GM21723 (cell line): ENCODE data around the gene MPRIP.
"Not testable (repeated sequence)": the region's sequence is repeated elsewhere in the genome, so short reads cannot be mapped to it uniquely, and the experiment has no call there.

Experiments used
- ATAC-seq: cut with Tn5 transposase; IDR thresholded peaks from one replicate; pipeline ENCODE4 v1.9.1; 2021; ENCODE audit warnings: mild to moderate bottlenecking, moderate library complexity; ENCODE audit not compliant: unreplicated experiment

Gene MPRIP

DNA sequence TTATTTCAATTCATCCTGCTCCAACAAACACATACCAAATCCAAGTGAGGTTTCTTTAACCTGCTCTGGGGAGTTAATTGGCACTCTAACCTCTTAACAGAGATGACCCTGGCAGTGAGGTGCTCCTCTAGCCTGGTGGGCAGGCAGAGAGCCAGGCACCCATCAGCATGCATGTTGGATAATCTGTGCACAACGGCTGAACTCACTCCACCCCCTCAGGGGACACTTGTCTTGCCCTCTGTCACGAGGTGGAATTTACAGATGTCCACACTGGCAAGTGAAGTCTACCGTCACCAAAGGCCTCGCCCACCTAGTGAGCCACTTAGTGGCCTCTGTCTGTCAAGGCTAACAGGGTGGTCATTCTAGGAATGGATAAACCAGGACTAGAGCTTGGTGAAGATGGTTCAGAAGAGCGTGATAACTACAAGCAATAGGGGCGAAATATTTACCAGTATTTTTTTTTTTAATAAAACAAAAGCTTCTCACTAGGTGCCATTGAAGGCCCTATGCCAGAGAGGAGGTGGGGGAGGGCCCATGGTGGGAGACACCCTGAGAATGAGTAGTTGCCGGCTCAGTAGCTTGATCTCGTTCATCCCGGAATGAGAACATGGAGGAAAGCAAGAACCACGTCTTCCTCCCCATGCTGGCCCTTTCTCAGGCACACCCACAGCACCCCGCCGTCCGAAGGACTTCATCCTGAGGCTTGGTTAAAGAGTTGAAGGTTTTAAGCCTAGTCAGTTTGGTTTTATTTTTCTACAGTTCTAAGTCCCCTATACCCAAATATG is 138.7 kb downstream of the MPRIP start:
- no peak for ATAC-seq

DNA sequence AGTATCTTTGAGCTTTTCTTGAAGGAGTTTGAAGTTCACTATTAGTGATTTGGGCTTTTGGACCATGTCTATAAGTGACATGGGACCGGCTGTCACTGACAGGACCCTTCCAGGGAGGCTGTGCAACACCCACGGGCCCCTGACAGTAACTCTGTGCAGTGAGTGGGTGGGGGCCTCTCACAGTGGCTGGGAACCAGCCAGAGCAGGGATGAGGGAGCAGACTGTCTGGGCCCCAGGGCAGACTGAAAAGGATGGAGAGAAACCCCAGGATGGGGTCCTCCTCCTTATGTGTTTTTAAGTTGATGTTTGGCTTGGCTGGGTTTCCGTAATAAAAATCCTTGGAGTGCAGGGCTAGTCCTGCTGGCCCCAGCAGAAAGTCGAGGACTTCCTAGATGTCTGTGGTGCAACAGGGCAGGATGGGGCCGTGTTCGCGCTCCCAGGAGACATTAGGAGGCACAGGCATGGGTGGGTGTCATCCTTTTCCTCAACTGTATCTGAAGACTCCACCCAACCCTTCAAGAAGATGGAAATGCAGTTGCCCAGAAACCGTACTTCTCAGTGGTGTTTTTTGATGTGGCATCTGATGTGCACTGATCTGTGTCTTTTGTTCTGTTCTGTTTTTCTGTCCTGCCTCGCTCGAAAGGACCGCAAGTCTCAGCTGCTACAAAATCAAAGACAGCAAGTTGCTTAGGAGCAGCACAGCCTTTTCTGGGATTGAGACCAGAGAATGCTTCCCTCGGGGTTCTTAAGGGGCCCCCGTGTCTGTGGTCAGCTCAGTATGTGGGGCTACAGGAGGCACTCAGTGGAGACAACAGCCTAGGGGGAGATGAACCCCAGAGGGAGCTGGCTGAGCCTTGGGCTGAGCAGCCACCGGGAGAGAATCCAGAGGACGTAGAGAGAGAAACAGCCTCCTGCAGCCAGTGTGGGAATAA is 139.7 kb downstream of the MPRIP start:
- ATAC-seq = peak; percentile 37

DNA sequence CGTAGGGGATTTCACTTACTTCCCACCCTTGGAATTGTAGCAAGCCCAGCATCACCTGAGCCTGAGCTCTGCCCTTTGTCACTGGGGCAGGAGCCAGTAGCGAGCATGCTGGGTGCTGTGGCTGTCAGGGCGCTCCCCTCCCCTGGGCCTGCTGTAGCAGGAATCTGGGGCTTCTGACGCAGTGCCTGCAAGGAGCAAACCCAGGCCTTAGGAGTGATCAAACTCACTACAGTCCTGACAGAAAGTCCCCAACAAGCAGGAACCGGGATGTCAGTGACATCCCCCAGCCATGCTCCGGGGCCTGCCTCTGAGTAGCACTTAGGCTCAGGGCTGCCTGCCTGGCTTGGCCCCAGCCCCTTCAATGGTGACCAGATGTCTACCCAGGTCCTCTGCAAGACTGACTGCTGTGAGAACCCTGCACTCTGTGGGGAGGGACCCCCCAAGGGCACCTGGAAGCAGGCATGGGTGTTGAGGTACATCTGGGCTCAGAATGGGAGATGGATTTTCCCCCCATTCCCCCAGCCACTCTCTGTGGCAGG is 140.4 kb downstream of the MPRIP start:
- no peak for ATAC-seq

DNA sequence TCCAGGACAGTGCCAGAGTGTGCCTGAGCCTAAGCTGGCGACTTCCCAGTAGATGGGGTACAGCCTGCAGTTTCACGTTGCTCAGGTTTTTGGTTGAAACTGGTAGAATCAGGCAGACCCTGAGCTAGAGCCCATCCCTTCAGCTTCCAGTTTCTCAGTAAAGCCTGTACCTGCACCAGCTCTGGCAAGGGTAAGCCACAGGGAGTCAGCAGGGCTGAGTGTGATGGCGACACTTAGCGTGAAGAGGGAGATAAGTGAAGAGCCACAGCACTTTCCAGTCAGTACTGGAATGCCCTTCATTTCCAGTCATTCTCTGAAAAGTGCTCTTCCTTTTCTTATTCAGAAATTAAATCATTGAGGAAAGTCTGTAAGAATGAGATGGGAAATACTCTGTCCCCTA is 141.5 kb downstream of the MPRIP start:
- ATAC-seq = no peak

DNA sequence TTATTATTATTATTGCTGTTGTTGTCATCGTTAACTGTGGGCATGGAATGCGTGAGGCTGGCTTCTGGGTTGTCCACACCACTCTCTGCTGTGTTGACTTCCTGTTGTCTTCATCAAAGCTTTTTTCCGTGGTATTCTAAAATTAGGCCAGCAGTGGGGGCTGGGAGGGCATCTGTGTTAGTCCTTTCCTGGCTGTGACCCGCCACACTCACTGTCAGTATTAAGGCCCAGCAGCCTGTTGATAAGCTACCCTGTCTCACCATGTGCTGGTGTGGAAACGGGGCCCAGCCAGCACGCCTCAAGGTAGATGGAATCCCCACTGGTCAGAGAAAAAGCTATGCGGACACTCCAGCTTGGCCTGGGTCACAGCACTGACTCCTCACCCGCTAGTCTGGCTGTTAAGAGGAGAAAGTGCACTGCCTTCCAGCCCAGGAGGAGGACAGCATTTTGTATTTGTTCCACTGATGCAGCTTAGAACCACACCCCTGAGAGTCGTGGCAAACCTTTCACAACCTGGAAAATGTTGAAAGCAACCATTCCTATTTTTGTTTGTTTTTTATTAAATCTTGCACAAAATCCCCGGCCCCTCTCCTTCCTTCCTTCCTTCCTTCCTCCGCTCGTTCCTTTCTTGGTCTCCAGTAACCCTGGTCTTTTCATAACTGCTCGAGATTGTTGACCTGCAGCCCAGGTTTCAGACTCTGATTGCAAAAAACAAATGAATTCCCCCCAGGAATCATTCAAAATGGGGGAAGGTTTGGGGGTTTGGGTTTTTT is 142.9 kb downstream of the MPRIP start:
- not testable (repeated sequence) for ATAC-seq

DNA sequence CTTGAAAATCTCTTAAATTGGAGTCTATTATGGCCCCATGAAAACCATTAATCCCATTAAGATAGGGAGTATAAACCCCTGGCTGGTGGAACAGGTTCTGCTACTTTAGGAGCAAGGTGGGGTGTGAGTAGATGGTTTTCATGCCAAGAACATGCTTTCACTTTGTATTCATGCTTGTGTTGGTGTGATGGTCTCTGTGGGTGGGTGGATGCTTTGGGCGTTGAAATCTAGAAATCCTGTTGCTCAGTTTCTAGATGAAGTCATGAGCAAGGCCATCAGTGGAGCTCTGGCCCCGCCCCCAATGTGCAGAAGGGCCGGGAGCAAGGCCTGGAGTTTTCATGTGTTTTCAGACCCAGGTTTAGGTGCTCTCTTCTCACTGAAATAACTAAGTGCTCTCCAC is 143.8 kb downstream of the MPRIP start:
- ATAC-seq = peak; percentile 42

DNA sequence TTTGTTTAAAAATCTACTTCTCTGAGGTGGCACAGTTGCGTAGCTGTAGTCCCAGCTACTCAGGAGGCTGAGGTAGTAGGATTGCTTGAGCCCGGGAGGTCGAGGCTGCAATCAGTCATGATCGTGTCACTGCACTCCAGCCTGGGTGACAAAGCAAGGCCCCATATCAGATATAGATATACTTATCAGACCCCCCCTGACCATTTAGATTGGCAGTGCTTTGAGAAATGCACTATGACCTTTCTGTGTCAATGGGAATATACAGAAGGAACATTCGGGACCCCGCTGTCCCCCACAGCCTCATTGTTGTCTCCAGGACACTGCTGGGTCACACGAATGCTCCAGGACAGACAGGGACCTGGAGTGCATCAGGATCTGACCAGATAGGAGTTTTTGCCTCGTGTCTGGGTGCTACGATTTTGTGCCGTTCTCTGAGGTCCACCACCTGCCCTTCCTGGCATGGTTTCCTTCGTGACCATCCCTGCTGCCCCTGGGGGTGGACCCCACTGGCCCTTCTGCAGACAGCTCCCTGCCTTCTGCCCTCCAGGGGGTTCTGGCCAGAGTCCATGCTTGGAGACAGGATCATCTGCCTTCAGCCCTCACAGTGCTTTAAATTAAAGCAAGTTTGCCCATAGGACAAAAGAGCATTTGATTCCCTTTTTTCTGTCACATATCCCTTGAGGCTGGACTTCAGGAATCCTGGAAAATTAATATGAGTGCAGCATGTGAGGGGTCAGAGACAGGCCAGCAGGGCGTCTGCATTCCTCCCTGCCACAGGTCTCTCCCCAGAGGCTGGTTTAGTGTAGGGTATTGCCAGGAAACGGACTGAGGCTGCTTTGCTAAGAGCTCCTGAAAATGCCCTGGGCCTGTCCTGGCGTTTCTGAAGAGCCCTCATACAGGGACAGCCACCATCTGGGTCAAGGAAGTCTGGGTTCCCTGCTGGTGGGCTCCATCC is 144.6 kb downstream of the MPRIP start:
- no peak for ATAC-seq

DNA sequence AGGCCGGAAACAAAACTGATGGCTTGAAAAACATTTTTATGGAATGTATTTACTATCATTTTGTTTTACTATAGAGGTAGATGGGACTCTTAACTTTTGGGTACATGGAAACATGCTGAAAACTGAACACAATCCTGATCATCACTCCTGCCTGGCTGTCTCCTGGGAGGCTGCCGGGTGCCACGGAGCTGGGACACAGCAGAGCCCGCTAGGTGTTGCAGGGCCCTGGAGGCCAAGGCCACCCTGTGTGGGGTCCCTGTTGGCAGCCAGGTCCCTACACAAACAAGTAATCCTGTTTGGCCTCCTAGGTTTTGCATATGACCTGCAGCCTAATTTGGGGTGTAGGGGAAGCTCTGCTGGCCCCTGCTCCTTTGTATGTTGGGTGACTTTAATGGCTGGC is 146.3 kb downstream of the MPRIP start:
- no peak for ATAC-seq

DNA sequence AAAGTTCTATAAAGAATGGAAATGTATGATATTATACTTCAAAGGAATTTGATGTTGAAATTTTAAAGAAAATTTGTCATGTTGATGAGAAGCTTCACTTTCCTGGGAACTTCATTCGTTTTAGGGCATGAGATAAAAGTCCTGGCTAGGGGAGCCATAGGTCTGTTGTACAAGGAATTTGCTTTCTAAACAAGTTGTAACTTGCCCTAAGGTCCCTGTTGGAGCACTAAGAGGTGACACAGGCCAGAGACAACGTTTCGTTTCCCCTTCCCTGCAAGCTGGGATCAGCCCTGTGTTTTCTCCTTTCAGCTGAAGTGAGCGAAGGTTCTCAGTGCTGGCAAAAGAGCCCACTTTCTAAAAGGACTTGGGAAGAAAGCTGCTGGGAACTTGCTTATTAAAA is 147.3 kb downstream of the MPRIP start:
- no peak for ATAC-seq

DNA sequence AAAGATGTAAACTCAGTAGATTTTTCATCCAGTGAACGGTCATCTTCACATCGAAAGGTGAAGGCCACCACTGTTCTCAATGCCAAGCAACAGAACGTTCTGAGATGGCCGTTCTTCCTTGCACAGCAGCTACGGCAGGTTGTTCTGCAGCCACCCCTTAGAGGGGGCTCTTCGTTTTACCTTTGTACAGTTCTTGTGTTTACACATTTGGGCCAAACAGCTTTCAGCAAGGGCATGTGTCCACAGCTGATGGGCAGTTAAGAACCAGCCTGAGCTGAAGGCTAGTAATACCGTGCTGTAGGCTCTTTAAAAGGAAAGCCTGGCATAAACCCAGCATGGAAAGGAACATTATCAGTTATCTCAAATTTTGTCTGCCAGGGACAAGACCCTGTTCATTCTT is 147.9 kb downstream of the MPRIP start:
- ATAC-seq = no peak

DNA sequence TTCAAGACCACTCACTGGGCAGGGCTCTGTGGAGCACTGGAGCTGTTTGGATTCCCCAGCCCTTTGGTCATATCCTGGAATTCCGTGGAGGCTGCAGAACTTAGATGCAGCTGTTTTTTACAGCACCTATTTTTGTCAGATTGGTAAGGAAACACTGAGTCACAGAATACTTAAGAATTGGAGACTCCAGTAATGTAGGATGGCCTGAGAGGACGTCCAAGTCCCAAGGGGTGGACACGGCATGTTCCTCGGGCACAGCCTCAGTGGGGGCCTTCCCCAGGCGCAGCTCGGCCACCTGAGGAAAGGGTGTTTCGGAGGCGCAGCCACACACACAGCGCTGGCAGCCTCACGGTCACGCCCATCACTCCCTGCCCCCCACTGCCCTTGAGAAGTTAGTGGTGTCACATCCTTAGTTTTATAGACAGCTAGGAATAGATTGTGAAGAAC is 149.1 kb downstream of the MPRIP start:
- no peak for ATAC-seq

DNA sequence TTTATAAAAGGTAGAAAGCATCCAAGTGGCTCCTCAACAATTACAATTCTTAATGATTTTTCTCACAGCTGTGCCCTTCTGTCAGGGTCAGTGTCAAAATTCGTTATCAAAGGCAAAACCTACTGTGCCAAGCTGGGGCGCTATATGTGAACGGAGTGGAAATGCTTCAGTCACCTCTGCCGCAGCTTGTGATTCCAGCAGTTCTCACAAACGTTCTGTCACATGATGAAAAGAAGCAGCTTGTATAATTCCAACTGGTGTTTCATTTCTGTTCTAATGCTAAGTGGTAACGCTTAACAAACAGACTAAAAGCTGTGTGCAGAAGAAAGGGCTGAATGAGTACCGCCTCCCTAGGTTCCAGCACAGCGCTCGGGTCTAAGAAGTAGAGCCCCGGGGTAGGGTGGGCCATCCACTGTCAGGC is 149.7 kb downstream of the MPRIP start:
- ATAC-seq = no peak

DNA sequence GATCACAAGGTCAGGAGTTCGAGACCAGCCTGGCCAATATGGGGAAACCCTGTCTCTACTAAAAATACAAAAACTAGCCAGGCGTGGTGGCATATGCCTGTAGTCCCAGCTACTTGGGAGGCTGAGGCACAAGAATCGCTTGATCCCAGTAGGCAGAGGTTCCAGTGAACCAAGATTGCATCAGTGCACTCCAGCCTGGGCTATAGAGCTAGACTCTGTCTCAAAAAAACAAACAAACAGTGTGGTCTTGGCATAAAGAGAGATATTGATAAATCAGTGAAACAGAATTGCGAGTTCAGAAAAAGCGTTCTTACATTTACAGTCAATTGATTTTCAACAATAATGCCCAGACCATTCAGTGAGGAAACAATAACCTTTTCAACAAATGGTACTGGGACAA is 153.2 kb downstream of the MPRIP start:
- not testable (repeated sequence) for ATAC-seq

DNA sequence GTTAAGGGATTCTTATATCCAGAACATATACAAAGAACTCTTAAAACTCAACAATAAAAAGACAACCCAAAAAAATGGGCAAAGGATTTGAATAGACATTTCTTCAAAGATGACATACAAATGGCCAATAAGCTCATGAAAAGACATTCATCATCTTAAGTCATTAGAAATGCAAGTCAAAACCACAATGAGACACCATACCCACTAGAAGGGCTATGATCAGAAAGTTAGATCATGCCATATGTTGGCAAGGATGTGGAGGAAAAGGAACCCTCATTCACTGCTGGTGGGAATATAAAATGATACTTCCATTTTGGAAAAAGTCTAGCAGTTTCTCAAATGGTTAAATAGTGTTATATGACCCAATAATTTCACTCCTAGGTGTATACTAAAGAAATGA is 154.5 kb downstream of the MPRIP start:
- ATAC-seq = no peak

DNA sequence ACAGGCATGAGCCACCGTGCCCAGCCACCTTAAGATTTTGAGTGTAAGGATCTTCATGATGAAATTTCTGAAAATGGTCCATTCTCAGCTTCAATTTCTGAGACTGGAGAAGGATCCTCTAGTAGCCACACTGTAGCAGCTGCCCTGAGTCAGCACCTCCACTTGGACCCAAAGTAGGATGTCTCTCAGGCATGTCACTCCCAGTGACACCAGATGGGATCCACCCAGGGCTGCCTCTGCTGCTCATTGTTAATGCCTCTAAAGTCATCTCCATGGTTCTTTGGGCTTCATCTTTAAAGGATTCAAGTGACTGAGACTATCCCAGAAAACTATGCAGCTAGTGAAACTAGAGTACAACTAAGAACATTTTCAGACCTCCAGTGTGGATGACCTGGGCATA is 156.0 kb downstream of the MPRIP start:
- ATAC-seq = no peak

DNA sequence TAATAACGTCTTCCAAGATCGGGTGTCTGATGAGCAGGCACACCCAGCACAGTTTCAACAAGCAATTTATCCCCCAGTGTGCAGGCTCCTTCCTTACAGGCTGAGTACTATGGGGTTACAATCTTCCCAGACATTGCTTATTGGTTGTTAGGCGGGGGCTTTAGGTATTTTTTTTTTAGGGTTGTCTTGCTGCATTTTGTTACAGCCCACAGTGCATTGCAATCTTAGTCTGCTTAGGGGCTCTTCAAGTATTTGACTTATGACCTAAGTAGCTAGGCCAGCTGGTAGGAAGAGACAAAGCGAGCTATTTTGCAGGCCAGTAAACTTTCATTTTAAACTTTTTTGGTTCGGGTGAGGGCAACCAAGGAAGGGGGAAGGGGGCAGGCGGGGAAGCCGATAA is 158.1 kb downstream of the MPRIP start:
- ATAC-seq = no peak

DNA sequence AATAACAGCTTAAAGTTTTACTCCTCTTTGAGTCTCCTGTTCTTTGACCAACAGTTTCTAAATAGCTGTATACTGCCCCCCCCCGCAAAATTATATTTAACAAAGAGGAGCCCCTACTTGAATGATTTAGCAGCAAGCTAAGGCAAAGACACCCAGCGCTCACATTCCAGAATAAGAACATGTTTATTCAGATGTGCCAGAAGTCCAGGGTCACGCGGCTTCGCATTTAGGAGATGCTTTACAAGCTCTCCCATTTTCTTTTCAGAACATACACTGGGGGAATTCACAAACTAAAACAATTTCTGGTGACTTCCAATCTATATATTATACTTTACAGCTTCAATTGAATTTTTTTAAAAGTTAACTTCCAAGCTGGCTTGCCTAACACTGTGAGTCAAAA is 158.6 kb downstream of the MPRIP start:
- no peak for ATAC-seq

DNA sequence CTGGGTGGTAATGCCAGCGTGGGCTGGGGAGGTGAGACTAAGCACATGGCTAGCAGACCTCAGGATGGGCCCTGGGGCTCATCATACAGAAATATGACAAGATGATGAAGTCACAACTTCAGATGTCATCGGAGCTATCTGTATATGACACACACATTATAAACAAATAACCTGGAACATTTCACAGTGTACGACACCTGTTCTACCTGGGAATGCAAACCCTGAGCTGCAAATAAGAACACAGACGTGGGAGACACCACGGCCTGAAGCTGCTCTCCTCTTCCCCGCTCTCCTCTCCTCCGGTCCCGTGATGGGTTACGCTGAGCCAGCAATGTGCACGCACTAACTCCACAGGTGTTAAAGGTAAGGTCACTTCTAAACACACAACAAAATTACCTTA is 159.0 kb downstream of the MPRIP start:
- ATAC-seq = no peak

DNA sequence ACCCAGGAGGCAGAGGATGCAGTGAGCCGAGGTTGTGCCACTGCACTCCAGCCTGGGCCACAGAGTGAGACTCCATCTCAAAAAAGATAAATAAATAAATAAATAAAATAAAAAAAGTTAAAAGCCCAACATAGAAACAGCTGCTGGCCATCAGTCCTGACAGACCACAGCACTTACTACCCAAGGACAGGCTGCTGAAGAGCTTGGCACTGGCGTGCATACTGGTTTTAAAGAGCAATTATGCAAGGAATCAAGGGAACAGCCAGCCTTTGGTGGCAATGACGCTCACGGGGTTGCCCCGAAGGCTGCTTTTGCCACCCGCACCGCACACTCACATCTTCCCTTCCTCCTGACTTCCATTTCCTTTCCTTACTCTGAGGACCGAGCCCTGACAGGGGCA is 159.7 kb downstream of the MPRIP start:
- no peak for ATAC-seq
